ENCODE measurements around the gene RHO. TPM values are rescaled to one million over a fixed set of nuclear protein-coding genes. Genes with fewer than 3 reads are reported as not detected.
A peak's percentile ranks its signal among the peaks of the same experiment; 100 is the strongest.
"Not testable (repeated sequence)": the region's sequence is repeated elsewhere in the genome, so short reads cannot be mapped to it uniquely, and the experiment has no call there.

Gene RHO
- not detected for total RNA-seq

- Histone ChIP-seq H3K27me3 (no peaks in the 10 kb centered on the region), H3K9me3 (no peaks in the 10 kb centered on the region), H3K27ac (no peak within 1 kb of the TSS), H3K4me1 (peaks cover 0 to 9% of the 10 kb centered on the region in 2 donors), H3K36me3 (no peaks in the 10 kb centered on the region), H3K4me3 (no peak within 1 kb of the TSS)
- no peak for TF ChIP-seq CTCF (IDR thresholded peaks at IDR 0.05)
- intact Hi-C loops (cut with DNase I) = no loop called here
- no peak for DNase-seq (ENCODE audit: low spot score in 2 of 2)
Observed at GRCh38 chr3:129528589-129529100, at the start of gene RHO. Gene RHO (plus strand): TSS chr3:129528639. CDS start chr3:129528734, 95 bp downstream.

DNA sequence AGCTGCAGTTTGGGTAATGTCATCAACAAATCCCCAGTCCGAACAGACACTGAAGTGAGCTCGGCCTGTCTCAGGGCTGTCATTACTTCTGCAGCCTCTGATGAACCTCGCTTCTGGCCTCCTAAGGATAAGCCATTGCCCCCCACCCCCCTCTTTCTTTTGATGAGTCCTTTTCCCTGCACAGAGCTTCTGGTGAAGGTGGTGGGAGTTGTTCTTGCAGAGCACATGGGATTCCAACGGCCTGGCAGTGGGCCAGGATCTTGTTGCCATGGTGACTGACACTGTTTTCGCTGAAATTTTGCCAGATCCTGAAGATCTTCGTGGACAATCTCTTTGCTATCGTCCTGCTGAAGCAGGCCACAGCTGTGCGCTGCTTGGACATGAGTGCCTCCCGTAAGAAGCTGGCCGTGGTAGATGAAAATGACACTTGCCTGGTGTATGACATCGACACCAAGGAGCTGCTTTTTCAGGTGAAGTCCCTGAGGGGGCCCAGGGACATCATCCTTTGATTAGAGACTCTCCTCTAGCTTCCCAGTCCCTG, 47.1 kb upstream of the RHO start:
- H3K4me3 ChIP-seq; H3K27me3 ChIP-seq; H3K9me3 ChIP-seq; DNase-seq (ENCODE audit: low spot score in 2 of 2): not testable (repeated sequence)
- intact Hi-C loops (cut with DNase I) = loop anchor here (5.0 kb wide), 1 partner anchor 39 kb away; the partner anchor contains the start of gene IFT122
- peaks cover 34 to 56% of the 10 kb centered on the region in 2 donors for H3K36me3 ChIP-seq
- peak overlapping the region in 1 of 2 donors; percentile 54 for H3K27ac ChIP-seq
- H3K4me1 ChIP-seq = peaks cover 7 to 12% of the 10 kb centered on the region in 2 donors

DNA sequence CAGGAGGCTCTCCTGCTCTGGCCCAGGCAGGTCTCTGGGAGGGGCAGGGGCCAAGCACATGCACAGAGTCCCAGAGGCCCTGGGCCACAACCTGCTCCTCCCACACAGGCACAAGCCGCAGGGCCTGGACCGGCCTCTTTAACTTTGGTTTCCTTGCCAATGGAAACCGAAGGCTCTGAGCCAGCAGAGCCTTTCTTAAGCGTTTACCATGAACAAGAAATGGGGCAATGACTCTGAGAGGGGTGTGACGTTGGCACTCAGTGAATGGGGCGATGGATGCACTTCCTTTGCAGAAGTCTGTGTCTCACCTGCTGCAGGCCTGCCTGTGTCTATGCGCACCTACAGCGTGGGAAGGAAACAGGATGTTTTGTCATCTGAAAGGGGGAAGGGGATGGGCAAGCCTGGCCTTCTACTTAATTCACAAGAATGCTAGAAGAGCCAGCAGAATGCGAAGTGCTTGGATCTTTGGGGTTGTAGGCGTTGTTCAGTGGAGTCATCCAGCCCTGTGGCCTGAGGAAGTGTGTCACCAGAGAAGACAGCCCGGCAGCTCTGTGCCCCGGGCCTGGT, 46.6 kb upstream of the RHO start:
- peaks cover 34 to 51% of the 10 kb centered on the region in 2 donors for H3K36me3 ChIP-seq
- peak in 1 of 2 donors; percentile 79 for DNase-seq (ENCODE audit: low spot score in 2 of 2)

GRCh38 chr3:129482721-129483120, 45.7 kb upstream of the RHO start:
- no peaks in the 10 kb centered on the region for H3K27me3 ChIP-seq
- TF ChIP-seq CTCF (IDR thresholded peaks at IDR 0.05) = no peak
- H3K9me3 ChIP-seq = no peaks in the 10 kb centered on the region
- intact Hi-C loops (cut with DNase I) = loop anchor here (5.0 kb wide), 1 partner anchor 40 kb away; the partner anchor contains the start of gene IFT122
- no peak overlapping the region for H3K27ac ChIP-seq
- H3K36me3 ChIP-seq = peaks cover 30 to 44% of the 10 kb centered on the region in 2 donors
- no peak overlapping the region for H3K4me3 ChIP-seq
- DNase-seq (ENCODE audit: low spot score in 2 of 2) = no peak
- H3K4me1 ChIP-seq = peaks cover 12 to 25% of the 10 kb centered on the region in 2 donors

More for the DNA sequence above, 46.6 kb upstream of the RHO start:
- intact Hi-C loops (cut with DNase I) = loop anchor here (5.0 kb wide), 1 partner anchor 40 kb away; the partner anchor contains the start of gene IFT122
- Histone ChIP-seq H3K27ac (peak overlapping the region in 1 of 2 donors; percentile 54), H3K9me3 (no peaks in the 10 kb centered on the region), H3K4me3 (no peak overlapping the region), H3K4me1 (peaks cover 12 to 17% of the 10 kb centered on the region in 2 donors), H3K27me3 (no peaks in the 10 kb centered on the region)
- TF ChIP-seq CTCF (IDR thresholded peaks at IDR 0.05) = no peak

- Histone ChIP-seq H3K4me3 (no peak overlapping the region), H3K36me3 (peaks cover 19 to 33% of the 10 kb centered on the region in 2 donors), H3K27ac (no peak overlapping the region), H3K27me3 (no peaks in the 10 kb centered on the region), H3K4me1 (peaks cover 12 to 30% of the 10 kb centered on the region in 2 donors), H3K9me3 (no peaks in the 10 kb centered on the region)
- intact Hi-C loops (cut with DNase I) = loop anchor here (5.0 kb wide), 1 partner anchor 42 kb away; the partner anchor contains the start of gene IFT122
- DNase-seq (ENCODE audit: low spot score in 2 of 2) = no peak
- no peak for TF ChIP-seq CTCF (IDR thresholded peaks at IDR 0.05)
Observed at GRCh38 chr3:129483870-129484269, 44.6 kb upstream of the RHO start.

DNA sequence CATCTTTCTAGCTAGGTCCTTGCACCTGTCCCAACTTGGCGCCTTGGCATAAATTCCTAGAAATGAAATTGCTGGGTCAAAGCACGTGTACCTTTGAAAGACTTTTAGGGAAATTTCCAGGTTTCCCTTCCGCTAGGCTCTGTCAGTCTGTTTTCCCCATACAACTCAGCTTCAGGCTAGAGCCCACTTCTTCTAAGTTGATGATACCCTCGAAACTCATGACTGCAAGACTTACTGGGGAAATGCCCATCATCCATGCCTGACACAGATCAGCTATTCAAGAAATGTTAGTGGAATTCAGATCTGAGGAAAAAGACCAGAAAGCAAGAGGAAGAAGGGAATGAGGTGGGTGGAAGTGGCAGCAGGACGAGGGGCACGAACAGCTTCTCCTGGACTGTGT, 43.3 kb upstream of the RHO start:
- DNase-seq (ENCODE audit: low spot score in 2 of 2); intact Hi-C loops (cut with DNase I); H3K9me3 ChIP-seq; H3K27me3 ChIP-seq: not testable (repeated sequence)
- Histone ChIP-seq H3K4me3 (peak overlapping the region in 1 of 2 donors; percentile 26), H3K4me1 (peaks cover 12 to 30% of the 10 kb centered on the region in 2 donors), H3K27ac (peak overlapping the region; percentile 83), H3K36me3 (peaks cover 7 to 20% of the 10 kb centered on the region in 2 donors)

All from ascending aorta (tissue), 2 donors.